Activated CD4-positive, CD25-positive, alpha-beta regulatory T cell treated with anti-CD3 and anti-CD28 coated beads, Interleukin-2, amount 50 U/mL, for 16 hours (primary cell): ENCODE data around the gene COL4A2.

Experiments used
- DNase-seq: peaks from one replicate; pipeline ENCODE4 v3.0.0-alpha.2; 2020; ENCODE audit warnings: low read depth, low spot score

The COL4A2 gene

DNA sequence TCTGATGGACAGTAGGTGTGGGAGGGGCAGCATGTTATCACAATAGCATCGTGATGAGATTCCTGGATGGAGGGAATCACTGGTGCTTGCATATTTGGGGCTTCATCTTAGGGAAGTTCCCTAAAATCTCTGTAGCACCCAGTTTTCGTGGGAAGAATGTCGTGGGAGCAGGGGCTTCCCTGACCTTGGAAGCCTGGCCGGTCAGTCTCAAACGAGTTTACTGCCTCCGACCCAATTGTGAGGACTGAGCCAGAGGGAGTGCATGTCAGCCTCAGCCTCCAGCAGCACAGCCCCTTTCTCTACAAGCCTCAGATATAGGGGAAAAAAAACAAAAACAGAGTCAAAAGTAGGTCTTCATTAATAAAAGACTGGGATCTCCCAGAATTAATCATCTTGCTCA is 32.2 kb downstream of the COL4A2 start:
- no peak for DNase-seq

DNA sequence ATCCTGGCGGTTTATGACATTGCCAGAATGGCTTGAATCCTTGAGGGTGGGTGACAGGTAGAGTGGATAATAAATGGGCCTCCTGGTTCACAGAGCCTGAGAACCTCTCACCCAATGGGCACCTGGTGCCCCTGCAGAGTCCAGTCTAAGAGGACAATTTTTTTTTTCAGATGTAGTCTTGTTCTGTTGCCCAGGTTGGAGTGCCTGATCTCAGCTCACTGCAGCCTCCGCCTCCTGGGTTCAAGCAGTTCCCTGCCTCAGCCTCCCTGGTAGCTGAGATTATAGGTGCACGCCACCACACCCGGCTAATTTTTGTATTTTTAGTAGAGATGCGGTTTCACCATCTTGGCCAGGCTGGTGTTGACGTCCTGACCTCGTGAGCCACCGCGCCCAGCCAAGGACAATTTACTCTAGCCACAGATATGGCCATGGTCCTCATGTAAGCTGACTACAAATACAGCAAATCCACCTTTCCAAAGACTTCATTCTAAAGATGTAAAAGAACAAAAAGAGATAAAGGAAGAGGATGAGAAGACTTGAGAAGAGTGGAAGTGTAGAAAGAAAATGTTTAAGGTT is 33.0 kb downstream of the COL4A2 start:
- DNase-seq = no peak

DNA sequence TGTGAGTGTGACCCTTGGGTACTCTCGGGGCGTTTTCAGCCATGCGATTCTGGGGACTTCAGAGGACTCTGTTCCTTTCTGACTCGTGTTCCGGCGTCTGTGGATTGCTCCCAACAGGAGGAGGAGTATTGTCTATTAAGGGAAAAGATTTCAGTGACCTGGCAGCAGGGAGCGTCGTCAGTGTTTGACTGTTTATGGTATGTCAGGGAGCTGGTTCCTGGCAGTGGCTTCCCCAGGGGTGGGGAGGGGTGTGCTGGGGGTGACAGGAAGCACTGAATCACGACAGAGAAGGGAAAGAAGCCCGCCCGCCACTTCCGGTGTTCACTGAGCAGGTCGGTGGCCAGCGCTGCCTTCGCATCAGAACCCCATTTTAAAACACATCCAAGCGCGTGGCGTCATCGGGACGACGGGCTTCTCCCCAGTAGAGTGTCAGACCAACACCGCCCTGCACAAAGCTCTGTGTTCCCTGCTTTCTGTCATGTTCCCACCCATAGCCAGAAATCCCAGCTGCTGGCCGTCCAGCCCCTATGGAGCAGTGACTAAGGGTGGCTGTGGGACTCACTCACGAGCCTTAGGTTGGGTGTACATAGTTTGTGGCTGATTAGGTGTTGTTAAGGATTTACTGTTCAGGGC is 33.8 kb downstream of the COL4A2 start:
- DNase-seq = no peak

DNA sequence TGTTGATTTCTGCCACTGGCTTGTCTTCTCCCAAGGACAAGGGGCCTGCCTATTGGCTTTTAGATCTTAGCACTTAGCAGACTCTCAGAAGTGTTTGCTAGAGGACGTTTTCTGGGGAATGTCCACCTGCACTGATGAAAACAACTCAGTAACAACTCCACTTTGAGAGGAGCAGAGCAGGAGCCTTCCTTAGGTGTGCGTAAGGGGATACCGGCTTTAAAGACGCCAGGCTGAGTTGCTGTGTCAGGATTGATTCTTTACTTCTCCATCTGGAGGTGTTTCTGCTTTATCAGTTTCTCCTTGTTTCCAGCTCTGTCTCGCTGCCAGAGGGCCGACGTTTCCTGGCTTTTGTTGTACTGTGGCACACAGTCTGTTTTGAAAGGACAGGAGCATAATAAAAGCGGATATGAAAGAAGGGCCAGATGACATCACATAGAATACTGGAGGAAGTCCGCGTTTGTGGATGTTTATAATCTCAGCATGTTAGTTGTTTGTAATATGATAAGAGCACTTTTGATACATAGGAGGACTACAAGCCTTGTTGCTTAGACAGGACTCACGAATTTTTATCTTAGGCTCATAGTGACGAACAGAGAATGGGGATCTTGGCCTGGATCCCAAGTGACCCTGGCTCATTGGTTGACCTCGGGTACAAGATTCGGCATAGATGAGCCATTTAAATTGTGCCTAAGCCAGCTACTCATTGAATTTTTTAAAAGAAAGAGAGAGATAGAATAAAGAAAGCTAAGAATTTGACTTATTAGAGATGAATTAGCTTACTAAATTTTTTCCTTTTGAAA is 34.6 kb downstream of the COL4A2 start:
- DNase-seq = no peak

DNA sequence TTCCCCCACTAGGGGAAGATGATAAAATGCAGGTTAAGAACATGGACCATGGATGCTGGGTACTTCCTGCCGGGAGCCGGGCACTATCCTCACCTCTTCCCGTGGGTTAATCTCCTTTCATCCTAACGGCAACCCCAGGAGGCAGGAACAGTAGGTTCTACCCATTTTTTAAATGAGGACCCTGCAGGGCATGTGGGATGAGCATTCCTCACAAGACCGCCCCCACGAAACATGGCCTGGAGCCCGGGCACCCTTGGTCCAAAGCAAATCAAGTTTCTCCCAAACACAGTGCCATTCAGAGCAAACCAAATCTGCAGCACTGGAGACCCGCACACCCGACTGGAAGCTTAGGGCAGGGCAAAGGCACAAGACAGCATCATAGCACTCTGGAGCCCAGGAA is 35.4 kb downstream of the COL4A2 start:
- no peak for DNase-seq

DNA sequence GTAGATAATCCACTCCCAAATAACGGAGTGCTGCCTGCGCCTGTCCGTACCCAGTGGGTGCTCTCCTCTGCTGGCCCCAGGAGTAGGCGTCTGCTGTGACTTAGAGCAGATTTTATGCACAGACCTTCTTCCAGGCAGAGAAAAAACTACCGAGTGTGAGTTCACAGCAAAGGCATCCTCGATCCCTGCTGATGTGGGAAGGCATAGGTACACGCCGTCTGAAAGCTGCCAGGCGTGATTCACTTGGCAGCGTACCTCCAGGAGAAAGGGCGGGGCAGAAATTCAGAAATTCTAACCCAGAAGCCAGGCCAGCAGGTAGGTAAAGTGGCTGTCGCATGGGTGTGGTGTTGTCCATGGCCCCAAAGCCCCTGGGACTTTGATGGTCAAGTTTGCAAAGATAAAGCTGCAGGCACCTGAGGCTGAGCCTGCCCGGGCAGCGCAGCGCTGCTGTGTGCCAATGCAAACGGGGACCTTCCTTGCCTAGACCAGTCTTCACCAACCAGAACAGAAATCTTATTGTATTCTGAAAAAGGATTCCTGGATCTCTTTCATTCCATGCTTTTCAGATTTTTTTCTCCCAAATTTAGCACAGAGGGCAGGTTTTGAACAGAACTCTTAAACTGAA is 36.3 kb downstream of the COL4A2 start:
- no peak for DNase-seq

DNA sequence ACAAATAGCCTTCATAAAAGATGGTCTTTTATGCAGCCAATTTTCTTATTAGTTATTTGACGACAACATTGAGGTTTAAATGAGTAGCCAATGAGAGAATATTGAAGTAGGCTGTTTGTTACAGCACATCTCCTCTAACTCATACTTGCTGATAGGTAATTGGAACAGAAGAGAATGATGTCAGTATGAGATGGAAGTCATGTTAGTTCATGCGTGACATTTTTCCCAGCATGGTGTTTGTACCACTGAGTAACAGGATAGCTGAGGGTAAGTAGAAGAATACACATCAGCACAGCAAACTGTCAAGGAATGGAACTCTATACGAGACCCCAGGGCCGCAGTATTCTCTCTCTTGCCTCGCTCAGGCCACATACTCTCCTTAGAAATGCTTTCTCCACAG is 37.2 kb downstream of the COL4A2 start:
- DNase-seq = no peak

DNA sequence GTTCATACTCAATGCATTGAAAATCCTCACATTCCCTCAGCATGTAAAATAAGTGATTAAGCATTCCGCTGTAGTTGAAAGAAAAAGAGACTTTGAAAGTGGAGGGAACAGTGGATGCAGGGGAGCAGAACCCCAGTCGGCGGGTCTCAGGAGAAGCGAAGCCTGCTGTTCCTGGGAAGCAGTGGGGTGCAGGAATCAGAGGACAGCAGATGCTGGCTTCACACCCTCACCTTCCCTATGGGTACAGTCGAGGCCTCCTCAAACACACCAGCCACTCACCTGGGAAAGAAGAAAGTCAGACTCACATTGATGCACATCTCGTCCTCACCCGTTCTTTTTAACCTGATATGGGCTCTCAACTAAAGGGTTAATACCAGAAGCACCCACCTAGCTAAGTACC is 38.2 kb downstream of the COL4A2 start:
- no peak for DNase-seq

DNA sequence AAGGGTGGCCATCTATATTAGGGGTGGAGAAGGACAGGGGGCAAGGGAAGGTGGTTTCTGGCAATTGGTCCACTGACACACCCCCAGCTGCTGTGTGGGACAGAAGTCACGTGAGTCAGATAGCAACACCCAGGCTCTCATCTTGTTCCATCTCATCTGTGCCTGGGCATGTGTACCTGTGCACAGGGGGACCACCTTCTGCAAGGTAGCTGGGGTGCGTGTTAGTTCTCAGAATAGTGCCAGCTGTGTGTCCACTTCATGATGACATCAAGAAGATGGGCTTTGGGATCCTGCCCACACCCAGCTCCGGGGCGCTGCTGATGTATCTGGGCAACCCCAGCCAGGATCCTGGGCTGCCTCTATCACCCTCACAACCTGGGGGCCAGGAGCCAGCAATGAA is 38.6 kb downstream of the COL4A2 start:
- DNase-seq = no peak

DNA sequence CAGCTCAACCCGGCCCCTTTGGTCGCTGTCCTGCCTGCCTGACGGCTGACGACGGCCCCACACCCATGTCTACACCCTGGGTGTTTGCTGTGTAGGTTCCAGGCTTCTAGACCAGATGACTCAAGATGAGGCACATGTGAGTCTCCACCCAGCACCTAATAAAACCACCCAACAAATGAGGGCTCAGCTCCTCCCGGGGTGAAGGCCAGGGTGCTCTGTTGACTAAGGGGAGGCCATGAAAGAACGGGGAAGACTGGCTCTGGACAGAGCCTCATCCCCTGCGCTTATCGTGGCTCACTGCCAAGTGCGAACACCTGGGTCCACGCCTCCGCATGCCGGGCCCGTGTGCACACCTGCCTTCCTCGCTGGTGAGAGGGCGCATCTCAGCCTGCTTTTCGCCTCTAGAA is 39.6 kb downstream of the COL4A2 start:
- no peak for DNase-seq

DNA sequence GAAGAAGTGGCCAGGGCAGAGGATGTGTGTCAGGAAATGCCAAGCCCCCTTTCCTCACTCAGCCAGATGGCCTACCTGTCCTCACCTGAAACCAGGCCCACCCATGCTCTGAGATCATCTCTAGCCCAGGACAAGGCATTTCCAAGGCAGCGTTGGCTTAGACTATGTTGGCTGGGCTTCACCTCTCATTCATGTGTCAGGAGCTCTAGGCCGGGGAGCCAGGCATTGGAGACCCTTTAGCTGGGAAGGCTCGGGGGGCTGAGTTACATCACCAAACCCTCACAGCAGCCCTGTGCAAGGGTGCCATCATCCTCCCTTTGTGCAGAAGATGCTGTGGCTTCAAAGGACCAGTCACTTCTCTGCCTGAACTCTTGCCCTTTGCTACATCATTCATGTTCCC is 40.0 kb downstream of the COL4A2 start:
- DNase-seq = no peak

DNA sequence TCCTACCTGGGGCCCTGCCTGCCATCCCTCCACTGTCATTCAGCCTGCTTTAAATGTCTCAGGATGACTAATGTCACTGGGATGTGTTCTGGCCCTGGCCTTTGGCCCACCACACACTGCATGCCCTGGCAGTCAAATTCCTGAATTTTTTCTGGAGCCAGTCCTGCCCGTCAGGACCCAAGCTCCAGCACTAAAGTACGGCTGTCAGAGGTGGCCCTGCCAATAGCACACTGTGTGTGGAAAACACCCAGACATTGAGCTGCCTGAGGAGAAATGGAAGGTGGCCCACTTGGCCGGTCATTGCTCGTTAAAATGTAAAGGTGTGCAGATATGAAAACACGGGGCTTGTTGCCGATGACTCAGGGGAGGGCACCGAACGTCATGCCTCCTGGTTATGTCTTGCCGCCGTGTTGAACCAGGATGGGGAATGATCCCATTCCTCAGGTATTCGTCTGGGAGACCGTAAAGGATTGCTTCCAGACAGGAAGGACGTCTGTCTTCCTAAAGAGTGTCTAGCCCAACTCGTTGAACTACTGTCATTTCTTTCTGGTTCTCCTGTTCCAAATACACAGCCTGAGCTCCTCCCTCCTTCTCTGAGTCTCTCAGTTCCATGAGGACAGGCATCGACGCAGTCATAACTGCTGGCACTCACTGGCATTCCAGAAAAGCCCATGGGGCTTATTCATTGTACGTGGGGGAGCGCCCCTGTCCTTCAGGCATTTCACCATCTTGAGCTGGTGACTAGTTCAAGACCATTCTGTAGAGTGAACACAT is 40.6 kb downstream of the COL4A2 start:
- no peak for DNase-seq

DNA sequence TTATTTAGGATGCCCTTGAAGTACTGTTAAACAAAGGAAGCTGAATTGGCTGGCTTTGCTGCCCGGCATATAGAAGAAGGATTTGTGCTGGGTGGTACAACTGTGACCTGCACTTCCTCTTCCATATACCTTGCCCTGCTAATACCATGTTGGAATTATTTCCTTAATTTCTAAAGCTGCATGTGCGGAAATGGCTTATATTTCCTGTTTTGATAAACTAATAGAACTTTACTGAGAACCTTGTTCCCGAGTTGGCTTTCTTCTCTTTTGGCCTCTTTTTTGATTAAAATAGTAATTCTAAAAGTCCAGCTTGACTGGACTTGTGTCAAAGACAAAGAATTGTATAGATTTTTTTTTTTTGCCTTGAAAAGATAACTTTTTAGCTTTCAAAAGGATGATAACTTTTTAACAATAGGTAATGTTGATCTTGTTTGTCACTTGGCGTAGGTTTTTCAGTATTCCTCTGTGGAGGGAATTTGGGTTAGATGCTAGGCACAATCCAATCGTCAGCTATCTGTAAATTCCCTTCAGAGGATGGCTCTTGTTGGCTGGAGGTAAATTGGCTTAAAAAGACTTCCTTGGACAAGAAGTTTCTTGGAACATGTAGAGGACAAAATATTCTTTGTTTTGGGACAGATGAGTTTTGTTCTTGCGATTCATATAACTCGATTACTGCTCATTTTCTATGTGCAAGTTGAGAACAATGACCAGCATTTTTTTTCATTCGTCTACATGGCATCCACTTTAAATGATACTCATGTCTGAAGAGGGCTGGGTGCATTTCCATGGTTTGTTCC is 41.4 kb downstream of the COL4A2 start:
- DNase-seq = no peak

DNA sequence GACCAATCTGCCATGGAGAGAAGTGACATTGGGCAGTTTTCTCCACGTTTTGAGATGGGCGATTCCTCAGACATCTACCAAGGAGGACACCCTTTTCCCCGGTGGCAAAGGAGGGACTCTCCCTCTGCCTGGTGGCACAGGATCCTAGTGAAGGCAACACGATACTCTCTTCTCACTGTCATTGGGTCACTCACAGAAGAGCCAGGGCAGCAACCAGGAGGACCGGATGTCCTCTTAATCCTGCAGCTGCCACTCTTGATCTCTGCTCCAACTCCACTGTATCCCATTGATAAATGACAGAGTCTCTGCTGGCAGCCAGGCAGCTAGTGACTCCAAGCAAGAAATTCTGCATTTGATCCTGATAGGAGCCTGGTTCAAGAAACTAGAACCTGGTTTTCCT is 42.2 kb downstream of the COL4A2 start:
- DNase-seq = no peak

DNA sequence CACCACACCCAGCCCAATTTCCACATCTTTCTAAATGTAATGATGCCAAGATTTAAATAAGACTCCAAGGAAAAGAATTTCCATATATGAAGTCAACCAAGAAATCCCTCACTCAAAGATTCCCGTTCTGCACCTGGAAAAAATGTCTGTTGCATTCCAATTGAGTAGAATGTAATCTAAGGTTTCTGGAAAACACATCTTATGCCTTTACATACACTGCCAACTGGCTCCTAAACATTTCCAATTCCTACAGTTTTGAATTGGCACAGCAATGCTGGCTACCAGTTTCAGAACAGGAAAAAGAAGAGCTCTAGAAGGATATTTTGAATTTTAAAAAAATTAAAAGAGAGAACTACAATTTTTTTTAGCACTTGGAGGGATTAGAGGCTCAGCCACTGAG is 43.0 kb downstream of the COL4A2 start:
- no peak for DNase-seq

DNA sequence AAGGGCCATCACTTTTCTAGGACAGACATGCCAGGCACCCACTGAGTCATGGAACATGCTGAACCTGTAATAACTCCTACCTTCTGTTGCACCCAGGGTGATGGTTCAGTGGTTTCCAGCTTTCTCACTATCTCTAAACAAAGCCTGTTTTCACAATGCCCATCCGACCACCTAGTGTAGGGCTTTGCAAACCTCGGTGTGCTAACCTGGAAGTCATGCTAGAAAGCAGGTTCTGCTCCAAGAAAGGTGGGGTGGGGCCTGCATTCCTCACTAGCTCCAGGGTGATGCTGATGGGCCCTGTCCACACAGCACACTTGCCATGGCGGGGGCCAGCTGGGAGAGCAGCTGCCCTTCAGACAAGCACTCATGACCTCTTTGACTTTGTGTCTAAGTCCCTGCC is 43.4 kb downstream of the COL4A2 start:
- no peak for DNase-seq

DNA sequence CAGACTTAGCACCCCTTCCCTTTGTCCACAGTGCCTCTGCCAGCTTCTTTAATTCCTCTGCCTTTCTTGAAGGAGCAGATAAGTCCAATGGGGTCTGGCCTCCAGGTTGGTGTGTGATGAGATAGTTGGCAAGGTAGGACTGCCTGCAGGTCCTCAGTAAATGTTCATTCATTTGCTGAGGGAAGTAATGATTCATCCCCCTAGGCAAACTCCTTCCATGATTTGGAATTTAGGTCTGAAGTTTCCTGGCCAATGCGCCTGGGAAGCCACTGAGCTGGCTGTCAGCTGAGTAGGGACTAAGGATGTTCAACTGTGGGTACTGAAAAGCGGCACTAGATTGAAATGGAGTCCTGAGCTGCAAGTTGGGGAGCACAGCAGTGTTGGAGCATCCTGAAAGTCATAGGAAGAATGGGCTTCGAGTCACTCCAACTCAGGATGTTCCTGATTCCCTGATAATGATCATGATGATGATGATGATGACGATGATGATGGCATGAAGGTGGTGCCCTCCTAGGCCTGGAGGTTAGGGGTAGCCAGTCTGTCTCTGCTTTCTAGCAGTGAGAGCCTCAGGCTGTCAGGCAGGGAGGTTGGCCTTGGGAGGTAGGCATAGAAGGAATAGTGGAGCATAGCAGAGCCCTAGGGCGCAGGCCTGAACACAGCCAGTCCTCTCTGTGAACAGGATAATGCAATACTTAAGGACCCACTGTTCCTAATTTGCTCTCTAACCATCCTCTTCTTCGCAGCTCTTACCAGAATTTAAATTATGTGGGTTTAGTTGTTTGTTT is 44.7 kb downstream of the COL4A2 start:
- no peak for DNase-seq

DNA sequence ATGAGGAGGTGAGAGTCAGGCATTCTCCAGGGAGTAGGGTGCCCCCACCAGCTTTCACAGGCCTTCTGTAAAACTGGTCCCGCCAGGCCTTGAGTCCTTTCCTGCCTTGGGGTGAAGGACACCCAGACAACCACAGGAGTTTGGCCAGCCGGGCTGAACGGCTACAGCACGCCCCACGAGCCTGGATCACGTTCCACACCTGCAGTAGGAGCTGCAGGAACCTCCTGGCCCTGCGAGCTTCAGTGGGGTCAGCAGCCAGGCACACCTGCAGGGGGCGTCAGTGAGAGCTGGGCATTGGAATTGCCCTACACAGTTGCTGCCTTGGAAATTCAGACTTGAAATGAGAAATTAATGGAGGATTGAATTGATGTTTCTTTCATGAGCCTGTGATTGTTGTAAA is 45.7 kb downstream of the COL4A2 start:
- no peak for DNase-seq

DNA sequence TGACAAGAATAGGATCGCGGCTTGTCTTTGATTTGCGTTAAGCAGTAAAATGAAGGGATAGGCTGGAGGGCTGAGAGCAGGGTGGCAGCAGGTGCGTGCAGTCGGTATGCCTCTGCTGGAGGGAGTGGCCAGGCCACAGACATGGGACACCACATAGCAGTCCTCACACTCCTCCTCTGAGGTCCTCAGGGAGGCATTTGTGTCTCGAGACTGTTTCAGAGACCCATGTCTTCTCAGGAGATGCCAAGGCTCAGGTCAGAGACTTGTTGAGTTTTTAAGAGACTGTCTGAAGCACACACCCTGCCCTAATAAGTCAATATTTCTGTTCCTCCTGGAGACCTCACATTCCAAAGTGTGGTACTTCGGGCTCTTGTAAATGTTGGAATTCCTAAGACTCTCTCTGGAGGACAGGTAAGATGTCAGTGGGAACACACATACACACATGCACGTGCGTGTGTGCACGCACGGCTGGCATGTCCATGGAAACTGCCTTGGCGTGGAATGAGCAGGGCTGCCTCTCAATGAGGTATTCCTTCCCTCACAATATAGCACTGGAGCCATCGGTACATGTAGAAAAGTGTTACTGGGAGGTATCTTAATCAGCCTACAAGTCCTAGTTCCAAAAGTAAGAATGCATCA is 46.4 kb downstream of the COL4A2 start:
- DNase-seq = no peak

DNA sequence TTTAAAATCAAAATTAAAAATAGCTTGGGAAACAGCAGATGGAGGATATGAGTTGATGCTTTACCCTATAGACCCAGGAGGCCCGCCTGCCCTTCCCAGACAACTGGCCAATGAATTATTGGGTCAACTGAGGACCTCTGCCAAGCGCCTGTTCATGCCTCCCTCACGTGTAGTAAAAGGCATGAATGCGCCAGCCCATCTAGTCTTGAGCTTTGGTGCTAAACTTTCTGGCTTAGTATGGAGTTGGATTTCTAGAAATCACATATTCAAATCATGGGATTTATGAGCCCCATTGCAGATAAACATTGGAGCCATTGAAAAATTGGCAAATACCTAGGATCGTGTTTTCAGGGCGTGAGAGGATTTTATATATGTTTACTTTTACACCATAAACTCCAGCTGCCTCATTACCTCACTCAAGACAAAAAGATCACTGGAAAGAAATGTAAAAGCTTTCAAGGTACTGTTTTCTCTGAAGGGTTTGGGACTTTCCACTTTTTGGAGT is 47.1 kb downstream of the COL4A2 start:
- no peak for DNase-seq
